ENCODE measurements around the gene ZNF556. TPM values are rescaled to one million over a fixed set of nuclear protein-coding genes. Genes with fewer than 3 reads are reported as not detected.

Gene ZNF556
- total RNA-seq, 3 donors from 2014 or later (not counting 1 experiment from before 2014, with no cell fraction given): not detected

GRCh38 chr19:2846180-2846894, 20.8 kb upstream of the ZNF556 start:
- Mint-ChIP-seq H3K9me3 (no peaks in the 10 kb centered on the region), H3K36me3 (peaks cover 4% of the 10 kb centered on the region), H3K27me3 (ENCODE audit: low read depth in 2 of 2) (no peaks in the 10 kb centered on the region), H3K4me1 (peaks cover 15 to 16% of the 10 kb centered on the region in 2 donors), H3K27ac (no peak overlapping the region), H3K4me3 (no peak overlapping the region)
- ATAC-seq: no peak
- H3K9me3 ChIP-seq (ENCODE audit: control insufficient read depth, insufficient read depth, low read length): no peaks in the 10 kb centered on the region
- no peak overlapping the region for H3K27ac ChIP-seq (ENCODE audit: low read length)
- H3K36me3 ChIP-seq (ENCODE audit: control insufficient read depth, insufficient read depth, low read length): peaks cover 6% of the 10 kb centered on the region
- peaks cover 7% of the 10 kb centered on the region for H3K4me1 ChIP-seq (ENCODE audit: control insufficient read depth, insufficient read depth, low read length)
- DNase-seq: no peak
- WGBS (ENCODE audit: insufficient coverage): 89% methylated on average over 13 of the region's 13 CpGs
- intact Hi-C loops (cut with micrococcal nuclease): no loop called here
- H3K4me3 ChIP-seq (ENCODE audit: low read length): no peak overlapping the region
- H3K27me3 ChIP-seq (ENCODE audit: control insufficient read depth, insufficient read depth, low read length): no peaks in the 10 kb centered on the region
- TF ChIP-seq, protein P1, sequence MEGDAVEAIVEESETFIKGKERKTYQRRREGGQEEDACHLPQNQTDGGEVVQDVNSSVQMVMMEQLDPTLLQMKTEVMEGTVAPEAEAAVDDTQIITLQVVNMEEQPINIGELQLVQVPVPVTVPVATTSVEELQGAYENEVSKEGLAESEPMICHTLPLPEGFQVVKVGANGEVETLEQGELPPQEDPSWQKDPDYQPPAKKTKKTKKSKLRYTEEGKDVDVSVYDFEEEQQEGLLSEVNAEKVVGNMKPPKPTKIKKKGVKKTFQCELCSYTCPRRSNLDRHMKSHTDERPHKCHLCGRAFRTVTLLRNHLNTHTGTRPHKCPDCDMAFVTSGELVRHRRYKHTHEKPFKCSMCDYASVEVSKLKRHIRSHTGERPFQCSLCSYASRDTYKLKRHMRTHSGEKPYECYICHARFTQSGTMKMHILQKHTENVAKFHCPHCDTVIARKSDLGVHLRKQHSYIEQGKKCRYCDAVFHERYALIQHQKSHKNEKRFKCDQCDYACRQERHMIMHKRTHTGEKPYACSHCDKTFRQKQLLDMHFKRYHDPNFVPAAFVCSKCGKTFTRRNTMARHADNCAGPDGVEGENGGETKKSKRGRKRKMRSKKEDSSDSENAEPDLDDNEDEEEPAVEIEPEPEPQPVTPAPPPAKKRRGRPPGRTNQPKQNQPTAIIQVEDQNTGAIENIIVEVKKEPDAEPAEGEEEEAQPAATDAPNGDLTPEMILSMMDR (IDR thresholded peaks at IDR 0.05): no peak

DNA sequence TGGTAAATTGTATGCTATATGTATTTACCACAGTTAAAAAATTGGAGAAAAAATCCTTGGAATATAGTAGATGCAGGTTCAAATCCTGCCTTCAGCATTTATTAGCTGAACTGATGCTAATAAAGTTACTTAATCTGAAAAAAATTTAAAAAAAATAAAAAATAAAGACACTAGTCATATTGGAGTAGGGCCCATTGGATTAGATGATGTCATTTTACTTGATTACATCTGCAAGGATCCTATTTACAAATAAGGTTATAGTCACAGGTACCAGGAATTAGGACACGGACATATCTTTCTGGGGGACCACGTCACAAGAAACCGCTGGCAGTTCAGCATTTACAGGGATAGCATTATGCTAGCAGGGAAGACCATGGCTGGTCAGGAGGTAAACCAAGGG, 19.6 kb upstream of the ZNF556 start:
- Mint-ChIP-seq H3K9me3 (no peaks in the 10 kb centered on the region), H3K4me3 (no peak overlapping the region), H3K36me3 (peaks cover 16% of the 10 kb centered on the region), H3K27ac (no peak overlapping the region), H3K27me3 (ENCODE audit: low read depth in 2 of 2) (no peaks in the 10 kb centered on the region), H3K4me1 (peaks cover 10 to 11% of the 10 kb centered on the region in 2 donors)
- WGBS (ENCODE audit: insufficient coverage): 97% methylated on average over 3 of the region's 3 CpGs
- no peak for DNase-seq
- TF ChIP-seq, protein P1 (IDR thresholded peaks at IDR 0.05): no peak
- peaks cover 1% of the 10 kb centered on the region for H3K4me1 ChIP-seq (ENCODE audit: control insufficient read depth, insufficient read depth, low read length)
- no peak for ATAC-seq
- H3K27me3 ChIP-seq (ENCODE audit: control insufficient read depth, insufficient read depth, low read length): no peaks in the 10 kb centered on the region
- intact Hi-C loops (cut with micrococcal nuclease): no loop called here
- H3K27ac ChIP-seq (ENCODE audit: low read length): no peak overlapping the region
- peaks cover 8% of the 10 kb centered on the region for H3K9me3 ChIP-seq (ENCODE audit: control insufficient read depth, insufficient read depth, low read length)
- no peak overlapping the region for H3K4me3 ChIP-seq (ENCODE audit: low read length)
- H3K36me3 ChIP-seq (ENCODE audit: control insufficient read depth, insufficient read depth, low read length): peaks cover 17% of the 10 kb centered on the region

GRCh38 chr19:2848616-2849015, 18.5 kb upstream of the ZNF556 start:
- intact Hi-C loops (cut with micrococcal nuclease): no loop called here
- peaks cover 0 to 5% of the 10 kb centered on the region in 2 donors for H3K9me3 Mint-ChIP-seq
- Histone ChIP-seq H3K9me3 (ENCODE audit: control insufficient read depth, insufficient read depth, low read length) (peaks cover 18% of the 10 kb centered on the region), H3K36me3 (ENCODE audit: control insufficient read depth, insufficient read depth, low read length) (peaks cover 28% of the 10 kb centered on the region), H3K4me1 (ENCODE audit: control insufficient read depth, insufficient read depth, low read length) (no peaks in the 10 kb centered on the region), H3K4me3 (ENCODE audit: low read length) (no peak overlapping the region), H3K27ac (ENCODE audit: low read length) (no peak overlapping the region), H3K27me3 (ENCODE audit: control insufficient read depth, insufficient read depth, low read length) (no peaks in the 10 kb centered on the region)
- no peak overlapping the region for H3K4me3 Mint-ChIP-seq
- no peak overlapping the region for H3K27ac Mint-ChIP-seq
- no peaks in the 10 kb centered on the region for H3K27me3 Mint-ChIP-seq (ENCODE audit: low read depth in 2 of 2)
- TF ChIP-seq, protein P1 (IDR thresholded peaks at IDR 0.05): no peak
- ATAC-seq: no peak
- 74% methylated on average over 4 of the region's 4 CpGs for WGBS (ENCODE audit: insufficient coverage)
- peaks cover 26% of the 10 kb centered on the region for H3K36me3 Mint-ChIP-seq
- peaks cover 8% of the 10 kb centered on the region in 2 donors for H3K4me1 Mint-ChIP-seq
- DNase-seq: no peak

Data from natural killer cell (primary cell).